GM04504 (cell line): ENCODE measurements around the gene ERGIC1.

Experiments used
- DNase-seq: peaks from one replicate; pipeline ENCODE4 v3.0.0-alpha.2; 2012; ENCODE audit warnings: low read depth

Gene ERGIC1

DNA sequence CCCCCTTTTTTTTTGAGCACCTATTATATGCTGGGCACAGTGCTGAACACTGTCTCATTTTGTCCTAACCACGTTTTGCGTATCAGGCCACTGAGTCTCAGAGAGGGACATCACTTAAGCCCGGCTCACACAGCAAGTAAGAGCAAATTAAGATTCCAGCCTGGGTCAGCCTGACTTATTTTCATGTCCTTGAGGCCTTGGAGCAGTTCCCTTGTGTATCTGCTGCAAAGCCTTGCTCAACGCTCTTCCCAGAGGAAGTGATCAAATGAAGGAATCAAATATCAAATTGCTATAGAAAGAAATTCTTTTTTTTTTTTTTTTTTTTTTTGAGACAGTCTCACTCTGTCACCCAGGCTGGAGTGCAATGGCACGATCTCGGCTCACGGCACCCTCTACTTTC lies 30.7 kb downstream of the ERGIC1 start:
- no peak for DNase-seq

DNA sequence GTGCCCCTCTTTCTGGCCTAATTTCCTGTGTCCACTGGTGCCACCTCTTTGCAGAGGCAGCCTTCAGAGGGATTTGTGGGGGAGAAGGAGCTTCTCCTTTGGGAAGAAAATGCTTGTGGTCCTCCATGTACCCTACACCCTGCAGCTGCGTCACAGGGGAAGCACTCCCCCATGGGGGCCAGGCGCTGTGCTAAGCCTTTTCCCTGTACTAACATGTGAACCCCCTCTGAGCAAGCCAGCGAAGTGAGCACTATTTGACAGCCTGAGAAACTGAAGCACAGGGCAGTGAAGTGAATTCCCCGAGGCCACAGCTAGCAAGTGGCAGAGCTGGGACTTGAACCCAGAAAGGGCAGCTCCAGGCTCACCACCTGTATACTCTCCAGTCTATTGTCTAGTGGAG lies 32.3 kb downstream of the ERGIC1 start:
- no peak for DNase-seq

DNA sequence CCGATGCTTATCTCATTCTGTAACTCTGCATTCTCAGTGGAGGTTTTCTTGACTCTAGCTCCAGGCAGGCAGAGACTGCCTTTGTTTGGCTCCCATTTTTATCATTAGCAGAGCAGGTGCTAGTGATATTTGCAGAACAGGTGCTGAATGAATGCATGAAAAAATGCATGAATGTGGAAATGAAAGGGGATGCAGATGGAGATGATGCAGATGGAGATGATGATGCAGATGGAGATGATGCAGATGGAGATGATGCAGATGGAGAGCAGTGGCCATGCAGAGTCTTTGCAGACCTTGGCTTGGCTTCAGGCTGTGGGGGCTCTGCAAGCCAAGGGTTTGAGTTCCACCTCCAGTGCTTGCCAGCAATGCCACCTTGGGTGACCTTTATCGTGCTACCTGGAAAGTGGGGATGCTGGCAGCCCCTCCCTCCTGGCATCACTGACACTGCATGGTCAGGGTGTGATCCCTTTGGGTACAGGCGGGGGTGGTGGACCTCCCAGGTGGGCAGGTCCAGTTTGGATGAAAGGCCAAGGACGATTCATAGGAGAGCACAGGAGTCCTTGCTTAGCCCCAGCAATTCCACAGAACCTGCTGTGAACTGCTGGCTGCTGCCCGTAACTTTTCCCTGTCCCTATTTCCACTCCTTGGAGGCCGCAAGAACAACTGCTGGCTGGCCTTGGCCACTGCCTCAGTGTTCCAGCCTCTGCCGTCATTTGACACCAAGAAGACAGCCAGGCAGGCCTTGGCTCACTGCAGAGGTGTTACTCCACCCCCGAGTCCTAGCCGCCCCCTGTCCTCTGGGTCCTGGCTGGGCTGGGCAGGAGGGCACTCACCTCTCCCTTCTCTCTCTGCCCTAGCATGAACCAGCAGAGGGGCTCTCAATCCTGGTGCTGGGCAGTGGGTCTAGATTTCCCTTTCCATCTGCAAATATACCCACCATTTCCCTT lies 33.0 kb downstream of the ERGIC1 start:
- DNase-seq: no peak

DNA sequence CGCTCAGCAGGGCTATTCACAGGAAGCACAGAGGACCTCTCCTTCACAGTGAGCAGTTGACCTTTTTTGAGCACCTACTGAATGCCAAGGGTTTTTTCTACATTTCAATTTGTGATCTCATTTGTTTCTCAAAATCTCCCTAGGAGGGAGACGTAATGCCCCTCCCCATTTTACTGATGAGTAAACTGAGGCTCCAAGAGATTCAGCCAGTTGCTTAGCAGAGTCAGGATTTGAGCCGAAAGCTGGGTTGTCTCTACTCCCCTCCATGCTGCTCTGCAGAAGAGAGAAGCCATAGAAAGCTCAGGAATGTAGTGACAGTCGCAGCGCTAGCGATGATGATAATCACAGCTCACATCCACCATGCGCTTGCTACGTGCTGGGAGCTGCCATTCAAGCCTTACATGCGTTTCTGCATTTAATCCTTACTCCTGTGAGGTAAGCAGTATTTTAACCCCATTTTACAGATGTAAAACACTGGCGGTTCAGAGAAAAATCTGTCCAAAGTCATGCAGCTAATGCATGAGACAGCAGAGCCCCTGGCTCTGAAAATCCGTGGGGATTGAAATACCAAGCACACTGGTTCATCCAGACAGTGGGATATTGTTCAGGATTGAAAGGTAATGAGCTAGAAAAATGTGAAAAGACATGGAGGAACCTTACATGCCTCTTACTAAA lies 33.8 kb downstream of the ERGIC1 start:
- DNase-seq: no peak

DNA sequence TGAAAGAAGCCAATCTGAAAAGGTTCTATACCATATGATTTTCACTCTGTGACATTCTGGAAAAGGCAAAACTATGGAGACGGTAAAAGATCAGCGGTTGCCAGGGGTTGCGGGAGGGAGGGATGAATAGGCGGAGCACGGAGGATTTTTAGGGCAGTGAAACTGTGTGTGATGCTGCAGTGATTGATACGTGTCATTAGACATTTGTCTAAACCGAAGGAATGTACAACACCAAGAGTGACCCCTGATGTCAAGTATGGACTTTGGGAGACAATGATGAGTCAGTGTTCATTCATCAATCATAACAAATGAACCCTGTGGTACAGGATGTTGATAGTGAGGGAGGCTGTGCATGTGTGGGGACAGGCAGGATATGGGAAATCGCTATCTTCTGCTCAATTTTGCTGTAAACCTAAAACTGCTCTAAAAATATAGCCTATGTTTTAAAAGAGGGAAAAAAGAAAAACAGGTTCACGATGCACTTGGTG lies 34.4 kb downstream of the ERGIC1 start:
- no peak for DNase-seq

DNA sequence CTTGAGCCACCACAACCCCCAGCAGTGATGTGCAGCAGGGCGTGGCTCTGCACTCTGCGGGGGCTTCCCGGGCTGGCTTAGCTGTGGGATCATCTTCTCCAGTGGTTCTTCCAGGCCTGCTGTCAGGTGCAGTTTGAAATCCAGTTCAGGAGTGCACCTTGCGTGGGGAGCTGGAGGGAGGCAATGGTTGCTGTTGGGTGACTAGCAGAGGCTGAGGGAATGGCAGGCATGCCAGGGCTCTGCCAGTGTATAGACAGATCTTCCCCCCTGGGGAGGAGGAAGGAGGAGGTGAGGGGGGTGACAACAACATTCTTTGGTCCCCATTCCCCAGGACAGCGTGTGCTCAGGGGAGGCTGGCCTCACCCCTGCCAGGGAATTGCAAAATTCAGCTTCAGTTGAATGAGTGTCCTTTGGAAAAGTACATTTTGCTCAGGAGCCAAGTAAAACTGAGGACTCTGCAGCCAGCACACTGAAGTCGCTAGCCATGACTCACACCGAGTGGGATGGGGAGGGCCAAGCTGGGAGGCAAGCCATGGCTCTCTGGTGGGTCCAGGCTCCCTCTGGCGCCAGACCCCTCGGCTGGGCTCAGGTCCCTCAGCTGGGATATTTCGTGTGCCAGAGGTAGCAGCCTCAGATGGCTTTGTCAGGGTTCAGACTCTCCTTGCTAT lies 35.0 kb downstream of the ERGIC1 start:
- peak; percentile 86 for DNase-seq

DNA sequence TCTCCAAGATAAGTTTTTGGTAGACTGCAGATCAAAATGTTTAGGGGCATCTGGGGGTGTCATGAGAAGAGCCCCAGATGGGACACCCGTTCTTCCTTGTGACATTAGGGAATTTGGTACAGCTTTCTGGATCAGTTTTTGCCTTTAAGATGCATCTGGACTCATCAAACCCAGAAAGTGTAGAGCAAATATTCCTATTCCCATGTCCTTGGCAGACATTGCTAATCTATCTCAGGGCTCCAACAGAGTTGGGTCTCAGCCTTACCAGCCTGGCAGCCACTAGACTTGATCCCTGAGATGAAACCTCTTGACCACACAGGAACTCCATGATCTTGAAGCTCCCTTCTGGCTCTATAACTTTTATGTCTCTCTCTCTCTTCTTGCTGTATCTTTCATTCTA lies 35.6 kb downstream of the ERGIC1 start:
- no peak for DNase-seq

DNA sequence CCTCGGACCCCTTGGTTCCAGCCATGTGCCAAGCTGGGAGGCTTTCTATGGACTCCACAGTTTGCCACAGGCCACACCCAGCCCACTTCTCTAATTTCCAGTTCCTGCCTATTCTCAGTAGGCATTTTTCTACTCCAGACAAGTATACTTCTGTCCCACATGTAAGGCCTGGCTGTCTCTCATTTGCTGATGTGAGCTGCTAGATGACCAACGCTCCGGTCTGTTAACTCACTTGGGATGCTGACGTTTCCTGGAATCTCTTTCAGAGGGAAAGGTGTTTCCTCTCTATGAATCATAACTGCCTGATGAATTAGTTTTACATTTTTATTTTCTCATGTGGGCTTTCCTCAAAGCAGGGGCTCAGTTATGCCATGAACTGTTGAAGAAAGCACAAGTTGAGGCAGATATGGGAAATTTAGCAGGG lies 36.3 kb downstream of the ERGIC1 start:
- DNase-seq: peak; percentile 75

DNA sequence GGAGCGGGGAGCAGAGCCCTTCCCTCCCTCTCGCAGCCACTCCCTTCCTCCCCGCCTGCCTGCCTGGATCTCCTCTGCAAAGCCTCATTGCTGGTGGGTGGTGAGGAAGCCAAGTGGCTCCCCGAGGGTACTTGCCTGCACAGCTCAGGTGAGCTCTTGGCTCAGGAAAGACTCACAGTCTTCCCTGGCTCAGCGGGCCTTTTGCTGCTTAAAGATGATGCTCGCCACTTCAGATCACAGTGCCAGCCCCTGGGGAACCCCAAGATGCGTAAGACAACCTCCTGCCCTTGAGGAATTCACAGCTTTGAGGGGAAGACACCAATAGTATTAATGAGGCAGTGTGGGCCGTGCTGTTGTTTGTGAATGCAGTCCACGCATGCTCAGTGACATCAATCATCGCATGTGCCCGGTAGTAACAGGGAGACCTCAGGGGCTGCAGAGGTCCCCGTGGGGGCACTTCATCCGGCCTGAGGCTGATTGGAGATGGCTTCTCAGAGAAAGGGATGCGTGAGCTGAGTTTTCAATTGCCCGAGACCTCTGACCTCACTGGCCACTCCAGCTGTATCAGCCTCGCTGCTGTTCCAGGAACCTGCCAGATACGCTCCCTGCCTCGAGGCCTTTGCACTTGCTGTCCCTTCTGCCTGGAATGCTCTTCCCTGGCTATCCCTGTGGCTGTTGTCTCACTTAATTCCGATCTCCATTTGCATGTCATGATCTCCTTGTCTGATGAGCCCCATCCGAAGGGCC lies 36.8 kb downstream of the ERGIC1 start:
- no peak for DNase-seq

DNA sequence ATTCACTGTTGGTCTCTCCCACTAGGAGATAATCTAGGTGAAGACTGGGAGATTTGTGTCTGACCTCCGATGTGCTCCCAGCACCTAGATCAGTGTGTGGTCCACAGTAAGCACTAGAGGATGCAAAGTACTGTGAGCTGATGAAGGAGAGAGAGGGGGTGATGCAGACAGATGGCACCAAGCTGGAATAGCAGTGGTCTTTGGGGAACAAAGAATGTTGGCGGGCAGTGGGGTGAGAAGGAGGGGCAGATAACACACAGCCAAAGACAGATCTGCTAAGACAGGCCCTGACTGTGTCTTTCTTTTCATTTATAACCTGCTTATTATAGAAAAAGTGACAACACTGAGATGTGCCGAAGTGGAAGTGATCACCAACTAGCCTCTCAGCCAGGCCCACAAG lies 37.5 kb downstream of the ERGIC1 start:
- no peak for DNase-seq

DNA sequence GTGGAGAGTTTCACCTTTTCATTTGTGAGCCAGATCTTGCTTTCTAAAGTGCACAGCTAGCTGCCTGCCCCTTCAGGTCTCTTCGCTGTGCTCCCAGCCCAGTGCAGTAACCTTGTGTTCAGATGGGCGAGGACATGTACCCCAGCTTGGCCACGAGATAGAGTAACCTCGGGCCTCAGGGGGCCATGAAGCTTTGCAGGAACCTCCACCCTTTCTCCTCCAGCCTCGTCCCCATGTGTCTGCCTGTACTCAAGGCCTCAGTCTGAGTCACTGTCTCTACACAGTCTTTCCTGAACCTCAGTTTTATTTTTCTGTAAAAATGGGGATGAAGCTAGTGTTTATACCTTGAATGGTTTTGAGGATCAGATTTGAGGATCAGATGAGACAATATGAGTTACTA lies 37.9 kb downstream of the ERGIC1 start:
- DNase-seq: no peak

DNA sequence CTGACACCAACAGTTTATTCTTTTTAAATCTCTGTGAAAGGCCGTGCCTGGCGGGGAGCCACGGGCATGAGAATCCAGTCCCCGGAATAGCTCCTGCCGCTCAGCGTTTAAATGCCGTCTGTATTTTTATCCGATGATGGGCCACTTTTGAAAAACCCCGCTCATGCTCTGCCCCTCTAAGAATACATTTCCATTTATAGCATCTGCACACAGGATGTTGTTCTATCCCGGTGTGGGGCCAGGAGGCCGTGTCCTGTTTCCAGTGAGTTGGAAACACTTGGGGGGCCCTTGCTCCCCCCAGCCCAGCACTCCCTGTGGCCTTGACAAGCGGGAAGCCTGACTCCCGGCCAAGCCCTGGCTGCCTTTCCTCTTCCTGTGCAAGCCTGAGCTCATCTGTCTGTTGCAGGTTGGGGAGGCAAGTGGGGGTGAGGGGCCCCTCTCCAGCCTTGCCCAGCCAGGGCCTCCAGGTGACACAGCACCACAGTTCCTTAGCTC lies 39.0 kb downstream of the ERGIC1 start:
- no peak for DNase-seq

DNA sequence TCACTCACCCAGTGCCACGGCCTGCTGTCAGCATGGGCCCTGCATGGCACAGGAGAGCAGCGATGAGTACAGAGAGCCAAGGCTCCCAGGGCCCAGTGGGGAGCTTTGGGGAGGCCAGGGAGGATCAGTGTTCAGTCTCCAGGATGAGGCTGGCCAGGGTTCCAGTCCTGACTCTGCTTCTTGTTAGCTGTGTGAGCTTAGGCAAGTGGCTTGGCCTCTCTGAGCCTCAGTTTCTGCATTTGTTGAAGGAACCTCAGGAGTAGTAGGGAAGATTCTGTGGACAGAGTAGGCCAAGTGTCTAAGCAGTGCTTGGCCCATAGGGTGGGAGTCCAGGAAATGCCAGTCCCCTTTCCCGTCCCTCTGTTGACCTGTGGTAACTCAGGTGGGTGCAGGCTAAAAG lies 39.5 kb downstream of the ERGIC1 start:
- no peak for DNase-seq

DNA sequence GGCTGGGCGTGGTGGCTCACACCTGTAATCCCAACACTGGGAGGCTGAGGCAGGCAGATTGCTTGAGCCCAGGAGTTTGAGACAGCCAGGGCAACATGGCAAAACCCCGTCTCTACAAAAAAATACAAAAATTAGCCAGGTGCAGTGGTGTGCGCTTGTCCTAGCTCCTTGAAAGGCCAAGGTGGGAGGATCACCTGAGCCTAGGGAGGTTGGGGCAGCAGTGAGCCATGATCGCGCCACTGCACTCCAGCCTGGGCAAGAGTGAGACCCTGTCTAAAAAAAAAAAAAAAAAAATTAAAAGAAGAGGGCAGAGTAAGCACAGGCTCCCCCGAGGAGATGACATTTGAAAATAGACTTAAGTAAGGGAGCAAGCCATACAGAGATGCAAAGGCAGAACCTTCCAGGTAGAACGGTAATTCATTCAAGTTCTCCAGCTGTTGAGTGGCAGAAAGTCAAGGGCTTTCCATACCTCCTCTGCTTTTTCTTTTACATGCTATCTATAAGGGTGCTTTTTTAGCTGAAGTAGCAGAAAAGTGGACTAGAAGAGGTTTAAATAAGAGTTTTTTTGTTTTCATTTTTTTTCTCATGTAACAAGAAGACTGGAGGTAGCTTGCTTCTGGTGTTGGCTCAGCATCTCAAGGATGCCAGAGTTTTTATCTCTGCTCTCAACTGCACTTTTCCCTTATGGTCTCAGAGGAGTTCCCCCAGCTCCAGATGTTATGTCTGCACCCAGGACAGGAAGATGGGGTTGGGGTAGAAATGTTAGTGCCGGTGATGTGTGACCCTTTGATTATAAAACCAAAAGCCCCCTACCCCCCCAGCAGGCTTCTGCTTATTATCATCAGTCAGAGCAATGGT lies 40.8 kb downstream of the ERGIC1 start:
- no peak for DNase-seq

DNA sequence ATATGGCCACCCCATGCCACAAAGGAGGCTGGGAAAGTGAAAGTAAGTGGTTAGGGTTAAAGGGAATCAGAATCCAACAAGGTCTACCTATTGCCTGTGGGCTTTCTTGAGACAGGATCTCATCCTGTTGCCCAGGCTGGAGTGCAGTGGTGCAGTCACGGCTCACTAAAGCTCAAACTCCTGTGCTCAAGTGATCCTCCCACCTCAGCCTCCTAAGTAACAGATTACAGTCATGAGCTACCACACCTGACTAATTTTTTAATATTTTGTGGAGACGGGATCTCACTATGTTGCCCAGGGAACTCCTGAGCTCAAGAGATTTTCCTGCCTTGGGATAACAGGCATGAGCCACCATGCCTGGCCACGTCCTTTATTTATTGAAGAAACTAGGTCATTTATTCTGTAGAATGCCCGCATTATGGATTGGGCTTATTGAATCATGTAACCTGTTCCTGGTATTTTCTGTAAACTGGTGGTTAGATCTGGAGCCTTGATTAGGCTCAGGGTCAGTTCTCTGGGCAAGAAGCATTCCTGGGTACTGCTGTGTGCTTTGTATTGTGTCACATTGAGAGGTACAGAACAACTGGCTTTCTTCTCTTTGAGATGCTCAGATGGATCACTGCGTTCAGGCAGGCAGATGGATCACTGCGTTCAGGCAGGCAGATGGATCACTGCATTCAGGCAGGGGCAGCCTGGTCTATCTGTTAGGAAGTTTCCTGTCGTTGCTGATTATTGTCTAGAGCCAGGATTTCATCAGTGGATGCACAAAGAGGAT lies 41.6 kb downstream of the ERGIC1 start:
- DNase-seq: no peak

DNA sequence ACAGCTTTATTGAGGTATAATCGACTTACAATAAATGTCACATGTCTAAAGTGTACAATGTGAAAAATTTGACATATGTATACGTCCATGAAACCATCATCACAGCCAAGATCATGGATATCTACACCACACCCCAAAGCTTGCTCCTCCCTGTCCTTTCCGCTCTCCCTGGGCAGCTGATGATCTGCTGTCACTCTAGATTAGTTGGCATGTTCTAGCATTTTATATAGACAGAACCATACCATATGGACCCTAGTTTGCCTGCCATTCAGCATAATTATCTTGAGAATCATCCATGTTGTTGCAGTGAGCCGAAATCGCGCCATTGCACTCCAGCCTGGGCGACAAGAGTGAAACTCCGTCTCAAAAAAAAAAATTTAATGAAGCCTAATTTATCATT lies 42.5 kb downstream of the ERGIC1 start:
- DNase-seq: no peak

DNA sequence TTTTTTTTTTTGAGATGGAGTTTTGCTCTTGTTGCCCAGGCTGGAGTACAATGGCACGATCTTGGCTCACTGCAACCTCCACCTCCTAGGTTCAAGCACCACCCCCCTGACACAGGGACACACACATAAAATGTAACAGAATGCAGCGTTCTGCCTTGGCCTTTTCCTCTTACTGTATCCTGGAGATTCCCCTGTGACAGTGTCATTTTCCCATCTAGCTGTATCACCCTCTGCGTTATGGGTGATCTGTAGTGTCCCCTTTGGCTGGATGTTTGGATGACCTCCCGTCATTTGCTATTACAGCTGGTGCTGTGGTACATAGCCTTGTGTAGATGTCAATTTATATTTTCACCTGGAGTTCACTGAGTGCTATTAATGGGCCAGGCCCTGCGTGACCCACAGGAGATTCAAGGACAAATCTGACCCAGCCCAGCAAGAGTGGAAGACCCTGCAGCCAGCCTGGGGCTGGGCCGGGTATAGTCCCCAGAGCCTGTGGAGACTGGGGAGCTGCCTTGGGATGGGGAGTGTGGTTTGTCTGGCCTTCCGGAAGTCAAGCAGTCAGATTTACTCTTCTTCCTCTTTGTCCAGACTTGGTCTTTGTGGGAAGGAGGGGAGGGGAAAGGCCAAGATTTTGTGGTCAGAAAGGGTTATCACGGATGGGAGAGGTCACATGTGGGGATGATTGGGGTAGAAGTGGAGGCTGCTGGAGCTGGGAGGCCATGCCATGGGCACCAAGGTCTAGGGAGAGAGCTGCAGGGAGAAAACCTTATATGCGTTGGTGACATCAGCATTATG lies 43.6 kb downstream of the ERGIC1 start:
- no peak for DNase-seq

DNA sequence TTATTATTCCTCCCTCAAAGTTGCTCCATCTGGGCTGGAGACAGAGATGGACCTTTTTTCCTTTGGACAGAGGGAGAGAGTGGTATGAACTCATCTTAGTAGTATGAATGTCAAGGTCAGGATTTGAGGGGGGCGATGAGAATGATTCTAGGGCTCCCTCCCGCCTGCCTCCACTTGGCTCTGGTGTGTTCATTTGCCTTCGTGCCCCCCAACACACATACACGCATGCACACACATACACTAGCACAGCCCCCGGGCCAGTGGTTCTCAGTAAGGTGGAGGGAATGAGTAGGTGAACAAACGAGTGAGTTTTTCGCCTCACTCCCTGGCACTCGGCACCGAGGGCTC lies 44.5 kb downstream of the ERGIC1 start:
- DNase-seq: no peak
